ENCODE measurements around the gene KRT16.
"Not testable (repeated sequence)": the region's sequence is repeated elsewhere in the genome, so short reads cannot be mapped to it uniquely, and the experiment has no call there.

KRT16 gene

GRCh38 chr17:41610061-41610517 lies 2.5 kb downstream of the KRT16 start:
- not testable (repeated sequence) for H3K4me3 ChIP-seq (ENCODE audit: extremely low read depth, insufficient read depth, low read length, poor library complexity, severe bottlenecking); H3K9me3 ChIP-seq (ENCODE audit: control insufficient read depth, low read length); H3K36me3 ChIP-seq (ENCODE audit: control insufficient read depth, insufficient read depth, low read length); H3K27ac ChIP-seq (ENCODE audit: low read depth, low read length, severe bottlenecking); H3K4me1 ChIP-seq (ENCODE audit: control insufficient read depth, insufficient read depth, low read length, poor library complexity, severe bottlenecking)
- 24 to 28% methylated on average over 3 to 10 of the region's 10 CpGs for WGBS, 2 experiments (ENCODE audit: insufficient coverage in 2 of 2)

GRCh38 chr17:41606930-41607329 lies 5.6 kb downstream of the KRT16 start:
- not testable (repeated sequence) for H3K9me3 ChIP-seq (ENCODE audit: control insufficient read depth, low read length); H3K4me1 ChIP-seq (ENCODE audit: control insufficient read depth, insufficient read depth, low read length, poor library complexity, severe bottlenecking); H3K27ac ChIP-seq (ENCODE audit: low read depth, low read length, severe bottlenecking); H3K36me3 ChIP-seq (ENCODE audit: control insufficient read depth, insufficient read depth, low read length); H3K4me3 ChIP-seq (ENCODE audit: extremely low read depth, insufficient read depth, low read length, poor library complexity, severe bottlenecking)
- WGBS, 2 experiments (ENCODE audit: insufficient coverage in 2 of 2): 64 to 67% methylated on average over 2 to 3 of the region's 4 CpGs

- no peaks in the 10 kb centered on the region for H3K4me1 ChIP-seq (ENCODE audit: control insufficient read depth, insufficient read depth, low read length, poor library complexity, severe bottlenecking)
- 84% methylated on average over 2 of the region's 2 CpGs; no CpG with 5 or more reads in 1 of the 2 experiments for WGBS, 2 experiments (ENCODE audit: insufficient coverage in 2 of 2)
These were observed 10.0 kb downstream of the KRT16 start for GRCh38 chr17:41602524-41602923.

GRCh38 chr17:41600318-41600717 lies 12.2 kb downstream of the KRT16 start:
- 80 to 87% methylated on average over 2 to 3 of the region's 4 CpGs for WGBS, 2 experiments (ENCODE audit: insufficient coverage in 2 of 2)
- Histone ChIP-seq H3K4me3 (ENCODE audit: extremely low read depth, insufficient read depth, low read length, poor library complexity, severe bottlenecking) (no peak overlapping the region), H3K27ac (ENCODE audit: low read depth, low read length, severe bottlenecking) (no peak overlapping the region), H3K36me3 (ENCODE audit: control insufficient read depth, insufficient read depth, low read length) (no peaks in the 10 kb centered on the region), H3K9me3 (ENCODE audit: control insufficient read depth, low read length) (no peaks in the 10 kb centered on the region), H3K4me1 (ENCODE audit: control insufficient read depth, insufficient read depth, low read length, poor library complexity, severe bottlenecking) (no peaks in the 10 kb centered on the region)

More at GRCh38 chr17:41602524-41602923, 10.0 kb downstream of the KRT16 start:
- Histone ChIP-seq H3K4me3 (ENCODE audit: extremely low read depth, insufficient read depth, low read length, poor library complexity, severe bottlenecking) (no peak overlapping the region), H3K36me3 (ENCODE audit: control insufficient read depth, insufficient read depth, low read length) (no peaks in the 10 kb centered on the region), H3K27ac (ENCODE audit: low read depth, low read length, severe bottlenecking) (no peak overlapping the region), H3K9me3 (ENCODE audit: control insufficient read depth, low read length) (peaks cover 6% of the 10 kb centered on the region)

- WGBS, 2 experiments (ENCODE audit: insufficient coverage in 2 of 2): no CpG with 5 or more reads among the region's 1 CpG
- H3K4me1 ChIP-seq (ENCODE audit: control insufficient read depth, insufficient read depth, low read length, poor library complexity, severe bottlenecking): no peaks in the 10 kb centered on the region
- no peak overlapping the region for H3K27ac ChIP-seq (ENCODE audit: low read depth, low read length, severe bottlenecking)
- no peak overlapping the region for H3K4me3 ChIP-seq (ENCODE audit: extremely low read depth, insufficient read depth, low read length, poor library complexity, severe bottlenecking)
- H3K9me3 ChIP-seq (ENCODE audit: control insufficient read depth, low read length): no peaks in the 10 kb centered on the region
- H3K36me3 ChIP-seq (ENCODE audit: control insufficient read depth, insufficient read depth, low read length): no peaks in the 10 kb centered on the region
These were observed 12.9 kb downstream of the KRT16 start for GRCh38 chr17:41599680-41600079.

- Histone ChIP-seq H3K4me3 (ENCODE audit: extremely low read depth, insufficient read depth, low read length, poor library complexity, severe bottlenecking) (no peak overlapping the region), H3K4me1 (ENCODE audit: control insufficient read depth, insufficient read depth, low read length, poor library complexity, severe bottlenecking) (no peaks in the 10 kb centered on the region), H3K9me3 (ENCODE audit: control insufficient read depth, low read length) (no peaks in the 10 kb centered on the region), H3K36me3 (ENCODE audit: control insufficient read depth, insufficient read depth, low read length) (no peaks in the 10 kb centered on the region), H3K27ac (ENCODE audit: low read depth, low read length, severe bottlenecking) (no peak overlapping the region)
- 87 to 94% methylated on average over 5 to 6 of the region's 8 CpGs for WGBS, 2 experiments (ENCODE audit: insufficient coverage in 2 of 2)
These were observed 17.0 kb downstream of the KRT16 start for GRCh38 chr17:41595585-41595984.

- no peak overlapping the region for H3K4me3 ChIP-seq (ENCODE audit: extremely low read depth, insufficient read depth, low read length, poor library complexity, severe bottlenecking)
- WGBS, 2 experiments (ENCODE audit: insufficient coverage in 2 of 2): 61 to 66% methylated on average over 3 of the region's 3 CpGs
These were observed 18.1 kb downstream of the KRT16 start for GRCh38 chr17:41594363-41594915.

GRCh38 chr17:41593306-41593981 lies 19.1 kb downstream of the KRT16 start:
- Histone ChIP-seq H3K9me3 (ENCODE audit: control insufficient read depth, low read length) (no peaks in the 10 kb centered on the region), H3K27ac (ENCODE audit: low read depth, low read length, severe bottlenecking) (no peak overlapping the region), H3K36me3 (ENCODE audit: control insufficient read depth, insufficient read depth, low read length) (no peaks in the 10 kb centered on the region), H3K4me1 (ENCODE audit: control insufficient read depth, insufficient read depth, low read length, poor library complexity, severe bottlenecking) (no peaks in the 10 kb centered on the region), H3K4me3 (ENCODE audit: extremely low read depth, insufficient read depth, low read length, poor library complexity, severe bottlenecking) (no peak overlapping the region)
- 69 to 85% methylated on average over 5 of the region's 8 CpGs for WGBS, 2 experiments (ENCODE audit: insufficient coverage in 2 of 2)

More at GRCh38 chr17:41594363-41594915, 18.1 kb downstream of the KRT16 start:
- Histone ChIP-seq H3K9me3 (ENCODE audit: control insufficient read depth, low read length) (no peaks in the 10 kb centered on the region), H3K27ac (ENCODE audit: low read depth, low read length, severe bottlenecking) (no peak overlapping the region), H3K36me3 (ENCODE audit: control insufficient read depth, insufficient read depth, low read length) (no peaks in the 10 kb centered on the region), H3K4me1 (ENCODE audit: control insufficient read depth, insufficient read depth, low read length, poor library complexity, severe bottlenecking) (no peaks in the 10 kb centered on the region)

GRCh38 chr17:41592601-41593305 lies 19.8 kb downstream of the KRT16 start:
- Histone ChIP-seq H3K4me1 (ENCODE audit: control insufficient read depth, insufficient read depth, low read length, poor library complexity, severe bottlenecking) (no peaks in the 10 kb centered on the region), H3K9me3 (ENCODE audit: control insufficient read depth, low read length) (no peaks in the 10 kb centered on the region), H3K36me3 (ENCODE audit: control insufficient read depth, insufficient read depth, low read length) (no peaks in the 10 kb centered on the region), H3K4me3 (ENCODE audit: extremely low read depth, insufficient read depth, low read length, poor library complexity, severe bottlenecking) (no peak overlapping the region), H3K27ac (ENCODE audit: low read depth, low read length, severe bottlenecking) (no peak overlapping the region)
- WGBS, 2 experiments (ENCODE audit: insufficient coverage in 2 of 2): 87 to 96% methylated on average over 8 to 10 of the region's 12 CpGs

- WGBS, 2 experiments (ENCODE audit: insufficient coverage in 2 of 2): 72 to 100% methylated on average over 1 to 2 of the region's 3 CpGs
These were observed 23.3 kb downstream of the KRT16 start for GRCh38 chr17:41589301-41589700.

More at GRCh38 chr17:41589301-41589700, 23.3 kb downstream of the KRT16 start:
- Histone ChIP-seq H3K36me3 (ENCODE audit: control insufficient read depth, insufficient read depth, low read length) (no peaks in the 10 kb centered on the region), H3K4me3 (ENCODE audit: extremely low read depth, insufficient read depth, low read length, poor library complexity, severe bottlenecking) (no peak overlapping the region), H3K9me3 (ENCODE audit: control insufficient read depth, low read length) (no peaks in the 10 kb centered on the region), H3K27ac (ENCODE audit: low read depth, low read length, severe bottlenecking) (no peak overlapping the region), H3K4me1 (ENCODE audit: control insufficient read depth, insufficient read depth, low read length, poor library complexity, severe bottlenecking) (no peaks in the 10 kb centered on the region)

All from mesodermal cell (in vitro differentiated cells).